ENCODE results near the gene METAP1D. TPM values are rescaled to one million over a fixed set of nuclear protein-coding genes. Genes with fewer than 3 reads are reported as not detected.

Gene METAP1D
- total and polyA plus RNA-seq, 11 donors = 2.9 to 7.0 (median 5.3) TPM

- 12 to 23% (median 17%) methylated on average over 28 to 36 of the region's 36 CpGs for WGBS, 4 donors
- peaks cover 3 to 43% (median 23%) of the 10 kb centered on the region in 12 donors for H3K4me1 ChIP-seq
- ATAC-seq (no peak), DNase-seq (no peak)
- no peak overlapping the region for H3K4me3 ChIP-seq
- TF ChIP-seq CTCF (IDR thresholded peaks at IDR 0.05) (no peak), POLR2A (IDR thresholded peaks at IDR 0.05) (no peak)
- intact Hi-C loops (cut with DNase I) = loop anchor here in 2 of 10 donors (10.0 kb wide), 1 partner anchor 157 kb away; the partner anchor contains the start of gene HAT1 (in 2 of the 2)
- no peaks in the 10 kb centered on the region for H3K36me3 ChIP-seq
- H3K27me3 ChIP-seq = peaks cover 59 to 85% (median 68%) of the 10 kb centered on the region in 9 donors
- H3K9me3 ChIP-seq = no peaks in the 10 kb centered on the region
- H3K27ac ChIP-seq = no peak overlapping the region
Measured at GRCh38 chr2:172081221-172082022, 81.7 kb downstream of the METAP1D start.

- peak overlapping the region in 1 of 12 donors; percentile 16 for H3K4me3 ChIP-seq
- no peaks in the 10 kb centered on the region for H3K9me3 ChIP-seq
- WGBS, 4 donors = 7 to 18% (median 13%) methylated on average over 8 to 14 of the region's 14 CpGs
- peaks cover 3 to 51% (median 26%) of the 10 kb centered on the region in 12 donors for H3K4me1 ChIP-seq
- no peaks in the 10 kb centered on the region for H3K36me3 ChIP-seq
- ATAC-seq (no peak), DNase-seq (no peak)
- TF ChIP-seq POLR2A (IDR thresholded peaks at IDR 0.05) = no peak
- no peak for TF ChIP-seq CTCF (IDR thresholded peaks at IDR 0.05)
- intact Hi-C loops (cut with DNase I) = loop anchor here in 2 of 10 donors (10.0 kb wide), 1 partner anchor 158 kb away; the partner anchor contains the start of gene HAT1 (in 2 of the 2)
- peaks cover 68 to 94% (median 77%) of the 10 kb centered on the region in 9 donors for H3K27me3 ChIP-seq
- H3K27ac ChIP-seq = no peak overlapping the region
Measured at GRCh38 chr2:172082105-172082943, 82.6 kb downstream of the METAP1D start.

GRCh38 chr2:172082944-172083627 is 83.3 kb downstream of the METAP1D start:
- Histone ChIP-seq H3K27me3 (peaks cover 75 to 100% (median 85%) of the 10 kb centered on the region in 9 donors), H3K36me3 (no peaks in the 10 kb centered on the region), H3K4me1 (peaks cover 3 to 58% (median 26%) of the 10 kb centered on the region in 12 donors), H3K27ac (no peak overlapping the region), H3K4me3 (peak overlapping the region in 1 of 12 donors; percentile 16), H3K9me3 (no peaks in the 10 kb centered on the region)
- TF ChIP-seq CTCF (IDR thresholded peaks at IDR 0.05) (peak in 1 of 12 donors; percentile 17), POLR2A (IDR thresholded peaks at IDR 0.05) (no peak)
- DNase-seq (no peak), ATAC-seq (no peak)
- WGBS, 4 donors = 6 to 12% (median 8%) methylated on average over 37 to 42 of the region's 42 CpGs
- intact Hi-C loops (cut with DNase I) = loop anchor here in 2 of 10 donors (10.0 kb wide), 1 partner anchor 158 kb away; the partner anchor contains the start of gene HAT1 (in 2 of the 2)
